Activated effector memory CD4-positive, alpha-beta T cell treated with Interleukin-2 at 50 U/mL for 16 hours (primary cell): ENCODE data around the gene NF2.

Experiments
- DNase-seq: peaks from one replicate; pipeline ENCODE4 v3.0.0-alpha.2; 2020

NF2 gene

DNA sequence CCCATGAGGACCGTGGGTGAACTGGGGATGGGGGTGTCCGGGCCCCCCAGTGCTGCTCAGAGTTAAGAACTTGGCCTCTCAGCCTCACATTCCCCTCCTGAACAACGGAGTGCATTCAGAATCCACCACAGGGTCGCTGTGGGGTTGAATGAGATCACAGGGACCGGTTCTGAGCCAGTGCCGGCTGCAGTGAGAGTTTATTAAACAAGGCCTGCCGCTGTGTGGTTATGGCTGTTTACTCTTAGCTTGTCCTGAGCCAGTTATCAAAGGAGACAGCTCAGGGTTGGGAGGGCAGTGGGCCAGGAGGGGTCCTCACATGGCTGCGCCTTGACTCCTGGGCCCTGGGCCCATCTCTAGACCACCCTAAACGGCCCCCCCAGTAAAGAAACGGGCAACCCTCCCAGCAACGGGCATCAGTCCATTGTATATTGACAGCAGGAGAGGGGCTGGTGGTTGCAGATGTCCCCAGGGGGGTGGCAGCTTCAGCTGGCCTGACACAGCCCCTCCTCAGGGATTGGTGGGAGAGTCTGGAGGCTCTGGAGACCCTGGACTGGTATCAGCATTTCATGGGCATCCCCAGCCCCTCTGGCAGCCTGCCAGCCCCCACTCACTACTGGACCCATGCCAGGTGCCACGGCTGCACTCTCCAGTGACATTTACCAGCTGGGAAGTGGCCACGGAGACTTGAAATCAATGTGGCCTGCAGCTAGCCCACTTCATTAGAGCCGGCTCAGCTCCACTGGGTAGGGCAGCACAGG is 101.3 kb downstream of the NF2 start:
- DNase-seq: no peak

DNA sequence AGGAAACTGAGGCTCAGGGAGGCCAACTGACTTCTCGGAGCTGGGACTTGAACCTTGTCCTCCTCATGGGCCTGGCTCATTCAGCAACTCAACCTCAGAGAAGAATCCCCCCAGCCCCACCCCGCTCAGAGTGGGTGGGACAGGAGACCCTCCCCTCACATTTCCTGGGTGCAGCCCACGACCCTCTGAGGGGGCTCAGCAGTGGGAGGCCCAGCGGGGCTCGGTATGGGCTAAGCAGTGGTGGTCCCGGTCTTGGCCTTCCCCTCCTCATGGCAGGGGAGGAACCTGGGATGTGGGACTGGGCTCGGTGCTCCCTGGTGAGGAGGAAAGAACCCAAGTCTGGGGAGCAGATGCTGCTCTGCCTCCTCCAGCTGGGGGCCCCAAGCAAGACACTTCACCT is 102.2 kb downstream of the NF2 start:
- no peak for DNase-seq

DNA sequence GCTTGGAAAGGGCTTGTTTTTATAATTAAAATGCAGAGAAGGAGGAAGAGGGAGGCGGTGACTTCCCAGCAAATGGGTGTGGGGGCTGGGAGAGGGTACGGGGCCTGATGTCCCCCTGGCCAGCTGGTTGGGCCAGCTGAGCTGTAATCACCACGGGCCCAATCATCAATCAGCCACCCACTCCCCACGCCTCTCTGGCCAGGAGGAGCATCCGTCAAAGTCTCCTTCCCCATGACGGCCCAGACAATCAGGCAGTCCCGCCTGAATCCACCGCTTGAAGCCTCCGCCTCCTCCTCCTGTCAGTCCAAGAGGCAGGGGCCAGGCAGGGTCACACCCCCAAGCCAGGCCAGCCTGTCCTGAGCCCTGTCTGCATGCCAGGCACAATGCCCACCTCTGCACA is 103.1 kb downstream of the NF2 start:
- no peak for DNase-seq

DNA sequence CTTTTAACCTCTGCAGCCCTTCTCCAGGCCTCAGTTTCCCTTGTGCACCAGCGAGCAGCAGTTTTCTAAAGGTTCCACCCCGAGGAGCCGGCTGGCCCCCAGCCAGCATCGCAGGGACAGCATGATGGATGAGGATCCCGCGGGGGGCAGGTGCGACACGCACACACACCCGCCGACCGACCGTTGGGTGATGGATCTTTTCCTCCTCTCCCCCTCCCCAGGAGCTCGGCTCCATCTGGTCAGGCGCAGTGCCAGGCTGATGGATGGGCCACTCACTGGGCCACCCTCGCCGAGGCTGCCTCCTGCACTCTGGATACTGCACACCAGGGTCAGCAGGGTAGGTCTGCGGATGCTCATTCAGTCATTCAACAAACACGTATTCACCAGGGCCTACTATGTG is 103.6 kb downstream of the NF2 start:
- no peak for DNase-seq

GRCh38 chr22:29707471-29707870 is 104.0 kb downstream of the NF2 start:
- no peak for DNase-seq

GRCh38 chr22:29710193-29710592 is 106.8 kb downstream of the NF2 start:
- DNase-seq: no peak

- DNase-seq: no peak
Measured at GRCh38 chr22:29710922-29711593, 107.6 kb downstream of the NF2 start.

DNA sequence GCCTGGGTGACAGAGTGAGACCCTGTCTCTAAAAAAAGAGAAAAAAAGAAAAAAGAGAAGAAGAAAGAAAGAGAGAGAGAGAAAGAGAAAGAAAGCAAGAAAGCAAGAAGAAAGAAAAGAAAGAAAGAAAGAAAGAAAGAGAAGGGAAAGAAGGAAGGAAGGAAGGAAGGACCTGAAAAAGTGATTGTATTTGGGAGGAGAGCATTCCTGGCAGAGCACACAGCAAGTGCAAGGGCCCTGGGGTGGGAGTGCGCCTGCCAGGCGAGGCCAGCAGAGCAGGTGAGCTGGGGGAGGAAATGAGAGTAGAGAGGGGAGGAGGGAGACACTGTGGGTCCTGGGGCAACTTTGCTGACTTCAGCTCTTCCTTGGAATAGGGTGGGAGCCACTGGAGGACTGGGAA is 108.7 kb downstream of the NF2 start:
- DNase-seq: no peak

DNA sequence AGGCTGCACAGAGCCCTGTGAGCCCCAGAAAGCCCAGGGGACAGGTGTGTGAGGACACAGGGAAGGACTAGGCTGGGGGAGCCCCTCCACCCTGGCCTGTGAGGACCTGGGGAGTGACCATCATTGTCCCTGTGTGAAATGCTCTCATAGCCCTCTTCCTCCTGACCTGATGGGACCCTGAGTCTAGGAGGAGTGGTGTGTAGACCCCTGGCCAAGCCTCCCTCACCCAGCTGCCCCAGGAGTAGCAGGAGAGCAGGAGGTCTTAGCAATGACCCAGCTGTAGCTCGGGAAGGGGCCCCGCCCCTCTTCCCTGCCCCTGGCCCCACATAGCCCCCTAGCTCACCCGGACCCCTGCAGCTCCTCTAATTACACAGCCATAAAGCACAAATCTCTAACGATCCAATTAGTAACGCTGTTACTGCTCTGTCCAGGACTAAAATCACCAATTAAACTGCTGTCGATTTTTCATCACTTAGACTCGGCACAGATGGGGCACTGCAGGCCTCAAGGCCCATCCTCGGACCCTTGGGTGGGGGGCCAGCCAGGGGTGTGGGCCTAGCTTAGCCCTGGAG is 109.8 kb downstream of the NF2 start:
- DNase-seq: no peak

- DNase-seq: no peak
Measured at GRCh38 chr22:29715240-29715639, 111.8 kb downstream of the NF2 start.

- DNase-seq: no peak
Measured at GRCh38 chr22:29715705-29716104, 112.3 kb downstream of the NF2 start.

- no peak for DNase-seq
Measured at GRCh38 chr22:29716814-29717545, 113.5 kb downstream of the NF2 start.

DNA sequence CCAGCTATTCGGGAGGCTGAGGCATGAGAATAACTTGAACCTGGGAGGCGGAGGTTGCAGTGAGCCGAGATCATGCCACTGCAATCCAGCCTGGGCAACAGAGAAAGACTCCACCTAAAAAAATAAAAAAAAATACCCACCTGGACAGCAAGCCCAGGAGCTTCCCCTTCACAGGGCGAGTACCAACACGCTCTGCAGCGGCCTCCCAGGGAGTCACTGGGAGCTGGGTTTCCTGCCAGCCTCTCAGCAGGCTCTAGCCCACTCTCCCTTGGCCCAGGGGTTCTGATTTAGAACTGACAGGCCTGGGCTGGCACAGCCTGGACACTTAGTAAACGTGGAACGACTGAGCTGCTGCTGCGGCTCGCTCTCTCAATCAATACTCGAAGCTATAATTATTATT is 114.4 kb downstream of the NF2 start:
- DNase-seq: no peak

DNA sequence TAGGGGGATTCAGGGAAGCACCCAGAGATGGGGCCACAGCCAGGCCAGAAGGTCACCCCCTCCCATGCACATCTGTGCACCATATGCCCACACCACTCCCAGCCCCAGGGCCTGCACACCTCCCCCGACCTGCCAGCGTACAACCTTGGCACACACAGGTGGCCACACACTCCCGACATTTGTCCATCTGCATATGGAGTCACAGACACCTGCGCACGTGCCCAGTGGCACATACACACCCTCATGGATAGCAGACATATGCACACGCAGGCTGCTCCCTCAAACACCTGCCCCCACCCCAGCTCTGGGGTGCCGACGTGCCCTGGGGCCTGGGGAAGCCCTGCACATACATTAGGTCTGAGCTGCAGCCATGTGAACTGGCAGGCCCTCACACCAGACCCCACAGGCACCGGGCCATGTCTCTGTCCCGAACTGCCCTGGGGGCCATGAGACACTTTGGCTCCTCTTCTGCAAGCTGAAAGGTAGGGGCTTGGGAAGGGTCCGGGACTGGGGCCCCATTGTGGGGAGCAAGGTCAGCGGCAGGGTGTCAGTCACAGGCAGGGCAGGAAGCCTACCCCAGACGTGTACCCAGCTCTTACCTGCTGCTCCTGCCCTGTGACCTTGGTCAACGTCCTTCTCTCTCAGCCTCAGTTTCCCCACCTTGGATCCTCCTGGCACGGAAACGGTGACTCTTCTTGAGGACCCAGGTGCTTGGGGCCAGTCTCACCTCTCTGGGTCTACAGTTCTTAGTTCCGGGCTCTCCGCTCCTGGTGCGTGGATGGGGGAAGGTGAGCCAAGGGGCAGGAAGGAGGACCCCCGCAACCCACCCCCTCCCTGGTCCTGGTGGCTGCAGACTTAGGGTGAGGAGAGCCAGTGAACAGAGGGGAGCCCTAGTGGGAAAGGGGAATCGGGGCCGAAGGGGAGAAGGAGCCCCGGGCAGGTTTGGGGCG is 115.8 kb downstream of the NF2 start:
- DNase-seq: no peak

- DNase-seq: no peak
Measured at GRCh38 chr22:29719899-29720645, 116.6 kb downstream of the NF2 start, which contains the start of gene CABP7. CABP7 (plus strand) TSS chr22:29720003; CDS start chr22:29720425, 422 bp downstream.

GRCh38 chr22:29720811-29721323 is 117.4 kb downstream of the NF2 start:
- no peak for DNase-seq

DNA sequence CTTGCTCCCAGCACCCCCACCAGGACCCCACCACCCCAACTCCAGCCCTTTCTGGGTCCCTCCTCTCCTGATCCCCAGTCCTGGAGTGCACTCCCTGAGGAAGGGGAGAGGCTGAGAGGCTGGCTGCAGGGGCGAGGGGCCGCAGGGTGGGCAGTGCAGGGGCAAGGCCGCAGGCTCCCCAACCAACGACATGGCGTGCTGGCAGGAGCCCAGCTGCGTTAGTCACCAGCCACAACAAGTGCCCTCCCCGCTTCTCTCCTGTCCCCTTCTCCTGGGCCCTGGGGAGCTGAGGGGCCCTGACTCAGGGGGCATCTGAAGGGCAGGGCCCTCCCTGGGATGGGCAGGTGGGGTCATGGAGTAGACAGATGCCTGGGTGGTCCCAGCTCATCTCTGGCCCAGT is 118.7 kb downstream of the NF2 start:
- DNase-seq: no peak

DNA sequence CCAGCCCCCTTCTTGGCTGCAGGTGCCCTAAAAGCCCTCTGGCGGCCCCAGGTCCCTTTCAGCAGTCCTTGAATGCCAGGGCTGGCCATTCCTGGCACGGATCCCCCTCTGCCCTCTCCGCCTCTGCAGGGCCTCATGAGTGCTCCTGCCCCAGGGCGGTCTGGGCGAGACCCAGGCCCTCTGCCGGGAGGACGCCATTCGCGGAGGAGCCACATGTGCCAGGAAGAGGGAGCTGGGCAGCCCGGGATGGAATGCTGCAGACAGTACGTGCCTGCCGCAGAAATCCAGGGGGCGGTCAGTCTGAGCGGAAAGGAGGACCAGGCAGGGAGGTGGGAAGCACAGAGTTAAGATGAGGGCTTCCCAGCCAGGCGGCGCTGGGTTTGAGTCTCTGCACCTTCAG is 119.2 kb downstream of the NF2 start:
- no peak for DNase-seq

GRCh38 chr22:29723766-29724165 is 120.3 kb downstream of the NF2 start:
- no peak for DNase-seq

DNA sequence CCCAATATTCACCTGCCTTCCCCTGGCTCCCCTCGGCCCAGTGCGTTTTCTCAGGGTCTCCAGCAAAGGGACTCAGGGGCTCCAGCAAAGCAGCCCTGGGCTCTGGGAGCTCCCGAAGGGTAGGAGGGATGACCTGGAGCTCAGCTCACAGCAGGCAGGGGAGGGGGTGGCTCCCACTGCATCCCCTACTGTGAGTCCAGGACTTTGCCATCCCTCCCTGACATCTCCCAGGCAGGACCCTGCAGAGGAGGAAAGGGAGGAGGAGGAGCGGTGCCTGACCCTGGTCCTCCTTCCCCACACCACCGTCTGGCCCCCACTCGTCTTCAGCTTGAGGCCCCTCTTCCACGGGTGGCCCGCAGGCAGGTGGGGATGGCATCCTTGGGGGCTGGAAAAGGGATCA is 121.4 kb downstream of the NF2 start:
- no peak for DNase-seq

DNA sequence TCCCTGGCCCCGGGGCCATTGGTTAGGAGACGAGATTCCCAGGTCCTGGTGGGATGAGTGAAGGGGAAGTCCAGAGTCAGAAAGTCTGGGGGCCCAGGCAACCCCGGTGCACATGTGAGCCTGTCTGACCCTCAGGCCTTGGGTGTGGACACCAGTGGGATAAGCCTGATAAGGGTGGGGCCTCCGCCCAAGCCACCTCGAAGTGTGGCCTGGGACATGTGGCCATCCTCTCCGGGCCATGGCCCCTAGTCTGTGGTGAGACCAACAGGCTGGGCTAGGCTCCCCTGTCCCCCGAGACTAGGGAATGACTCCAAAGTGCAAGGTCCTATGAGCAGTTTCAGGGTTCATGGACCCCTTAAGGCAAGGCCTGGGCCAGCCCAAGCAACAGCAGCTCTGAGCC is 122.7 kb downstream of the NF2 start:
- no peak for DNase-seq
